Eye (tissue), 1 donor: ENCODE measurements around the gene BCL7A.
A peak's percentile ranks its signal among the peaks of the same experiment; 100 is the strongest.
"Not testable (repeated sequence)": the region's sequence is repeated elsewhere in the genome, so short reads cannot be mapped to it uniquely, and the experiment has no call there.

ENCODE experiments used
- DNase-seq: peaks from one replicate; pipeline ENCODE4 v3.0.0-alpha.2; 2015

The BCL7A gene

DNA sequence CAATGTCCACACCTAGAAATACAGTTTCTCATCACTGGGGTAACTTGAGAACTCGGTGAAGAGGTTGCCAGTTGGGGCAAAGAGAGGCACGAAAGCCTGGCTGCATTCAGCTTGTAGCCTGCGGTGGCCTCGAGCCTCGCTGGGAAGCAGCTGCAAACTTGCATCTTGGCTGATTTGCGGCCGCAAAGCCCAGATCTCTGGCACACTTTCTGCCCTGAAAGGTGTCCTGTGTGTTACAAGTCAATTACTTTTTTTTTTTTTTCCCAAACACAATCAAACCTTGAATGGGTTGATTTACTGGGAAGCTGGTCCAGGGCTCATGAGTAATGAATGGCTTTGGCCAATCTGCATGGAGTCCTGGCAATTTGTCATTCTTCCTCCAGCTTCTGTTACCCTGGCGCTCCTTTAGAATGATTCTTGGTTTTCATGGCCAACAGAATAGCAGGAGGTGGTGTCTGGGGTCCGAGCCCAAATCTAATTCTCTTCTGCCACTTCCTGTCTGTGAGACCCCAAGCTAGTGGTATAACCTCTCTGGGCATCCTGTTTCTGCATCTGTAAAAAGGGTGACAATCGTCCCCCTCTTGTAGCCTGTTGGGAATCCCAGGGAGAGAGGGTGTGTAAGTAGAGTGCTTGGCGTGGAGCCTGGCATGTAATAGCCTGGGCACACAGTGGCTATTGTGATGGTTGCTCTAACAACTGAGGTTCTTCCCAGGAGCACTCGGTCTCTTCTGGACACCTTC lies 6.7 kb downstream of the BCL7A start:
- no peak for DNase-seq

DNA sequence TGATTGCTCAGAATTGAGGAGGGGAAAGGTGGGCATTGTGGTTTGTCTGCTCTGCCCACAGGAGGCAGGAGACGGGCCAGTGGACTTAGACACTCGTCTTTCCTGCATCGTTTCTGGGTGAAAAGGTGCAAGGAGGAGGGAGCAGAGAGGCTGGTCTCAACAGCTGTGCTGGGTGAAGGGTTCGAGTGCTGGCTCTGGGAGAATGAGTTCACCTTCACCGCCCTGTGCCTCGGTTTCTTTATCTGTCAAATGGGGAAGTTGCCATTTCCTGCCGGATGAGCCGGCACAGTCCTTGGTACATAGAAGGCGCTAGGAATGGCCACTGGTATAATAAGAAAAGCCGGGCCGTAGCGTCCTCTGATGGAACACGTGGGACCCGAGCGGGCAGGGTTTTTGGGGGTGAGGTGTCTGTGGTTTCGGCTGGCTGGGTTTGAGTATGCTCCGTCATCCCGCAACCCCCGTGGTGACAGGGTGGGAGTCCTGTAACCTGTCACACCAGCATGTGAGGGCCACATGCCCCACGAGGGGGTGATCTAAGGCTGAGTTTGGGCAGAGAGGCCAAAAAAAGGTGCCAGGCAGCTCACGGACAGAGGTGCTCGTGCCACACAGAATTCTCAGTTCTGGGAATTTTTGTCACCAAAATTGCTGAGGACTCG lies 7.3 kb downstream of the BCL7A start:
- no peak for DNase-seq

- DNase-seq = no peak
Observed at GRCh38 chr12:122029620-122030423, 8.1 kb downstream of the BCL7A start.

DNA sequence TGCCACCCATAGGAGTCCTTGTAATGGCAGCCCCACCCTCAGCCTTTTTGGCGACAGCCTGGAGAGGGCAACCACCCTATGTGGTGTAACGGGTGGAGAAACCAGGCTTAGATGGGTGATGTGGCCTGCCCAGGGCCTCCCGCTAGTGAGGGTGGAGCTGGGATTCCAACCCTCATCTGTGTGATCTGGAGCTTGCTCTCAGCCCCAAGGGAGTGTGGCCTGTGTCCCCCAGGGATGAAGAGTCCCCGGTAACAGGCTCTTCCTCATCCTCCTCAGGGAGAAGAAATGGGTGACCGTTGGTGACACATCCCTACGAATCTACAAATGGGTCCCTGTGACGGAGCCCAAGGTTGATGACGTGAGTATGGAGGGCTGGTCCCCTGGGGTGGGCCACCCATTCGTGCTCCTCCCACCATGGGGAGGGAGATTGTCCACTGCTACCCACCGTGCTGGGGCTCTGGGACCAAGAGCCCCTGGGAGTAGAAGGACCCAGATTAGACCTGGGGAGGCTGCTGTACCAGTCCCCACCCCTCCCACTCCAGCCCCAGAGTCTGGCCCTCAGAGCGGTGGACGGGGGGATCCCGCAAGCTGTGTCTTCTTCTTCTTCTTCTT lies 8.8 kb downstream of the BCL7A start:
- DNase-seq = no peak

- DNase-seq = peak; percentile 62
Observed at GRCh38 chr12:122031342-122032216, 9.9 kb downstream of the BCL7A start.

DNA sequence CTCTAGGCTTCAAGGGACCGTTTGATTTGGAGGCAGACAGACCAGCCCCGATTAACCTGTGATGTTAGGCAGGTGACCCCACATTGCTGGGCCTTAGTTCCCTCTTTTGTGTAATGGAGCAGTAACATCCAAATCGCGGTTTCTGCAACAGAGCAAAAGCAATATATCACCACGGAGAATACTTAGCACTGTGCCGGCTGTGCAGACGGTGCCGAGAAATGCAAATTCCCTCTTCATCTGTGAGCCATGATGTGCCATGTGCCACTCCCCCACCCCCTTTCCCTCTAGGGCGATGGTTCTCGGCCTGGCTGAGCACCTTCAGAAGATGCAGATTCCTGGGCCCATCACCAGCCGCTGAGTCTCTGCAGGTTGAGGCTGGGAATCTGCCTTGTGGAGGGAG lies 10.9 kb downstream of the BCL7A start:
- no peak for DNase-seq

- DNase-seq = no peak
Observed at GRCh38 chr12:122035292-122035691, 13.6 kb downstream of the BCL7A start.

GRCh38 chr12:122036153-122036552 lies 14.5 kb downstream of the BCL7A start:
- DNase-seq = no peak

GRCh38 chr12:122040579-122041386 lies 19.1 kb downstream of the BCL7A start:
- no peak for DNase-seq

GRCh38 chr12:122041458-122041857 lies 19.8 kb downstream of the BCL7A start:
- DNase-seq = not testable (repeated sequence)

GRCh38 chr12:122042910-122043309 lies 21.2 kb downstream of the BCL7A start:
- no peak for DNase-seq

GRCh38 chr12:122043476-122043875 lies 21.8 kb downstream of the BCL7A start:
- no peak for DNase-seq

- no peak for DNase-seq
Observed at GRCh38 chr12:122045262-122045661, 23.6 kb downstream of the BCL7A start.

DNA sequence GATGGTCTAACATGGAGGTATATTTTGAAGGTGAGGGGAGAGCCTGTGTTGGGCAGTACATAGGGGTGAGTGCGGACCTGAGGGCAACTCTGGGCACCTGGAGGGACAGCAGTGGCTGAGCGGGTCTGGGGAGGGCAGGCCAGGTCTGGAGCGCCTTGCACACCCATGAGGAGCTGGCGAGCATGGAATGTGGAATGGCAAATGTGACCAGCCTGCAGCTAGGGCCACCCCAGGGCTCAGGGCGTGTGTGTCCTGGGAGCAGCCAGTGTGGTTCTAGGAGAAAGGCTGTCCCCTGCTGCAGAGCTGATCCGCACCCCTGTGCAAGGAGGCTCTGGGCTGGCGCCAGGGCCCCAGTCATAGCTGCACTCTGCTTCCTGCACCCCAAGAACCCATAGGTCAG lies 24.5 kb downstream of the BCL7A start:
- DNase-seq = no peak

GRCh38 chr12:122048151-122048550 lies 26.5 kb downstream of the BCL7A start:
- DNase-seq = no peak

DNA sequence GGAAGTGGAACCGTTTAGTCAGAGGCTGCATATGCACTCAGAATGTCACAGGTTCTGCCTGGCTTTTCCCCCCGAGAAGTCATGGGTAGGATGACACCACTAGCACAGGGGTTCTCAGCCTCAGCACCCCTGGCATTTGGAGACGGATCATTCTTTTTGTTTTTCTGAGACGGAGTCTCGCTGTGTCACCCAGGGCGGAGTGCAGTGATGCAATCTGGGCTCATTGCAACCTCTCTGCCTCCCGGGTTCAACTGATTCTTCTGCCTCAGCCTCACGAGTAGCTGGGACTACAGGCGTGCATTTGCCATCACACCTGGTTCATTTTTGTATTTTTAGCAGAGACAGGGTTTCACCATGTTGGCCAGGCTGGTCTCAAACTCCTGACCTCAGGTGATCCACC lies 28.1 kb downstream of the BCL7A start:
- no peak for DNase-seq

GRCh38 chr12:122050706-122051105 lies 29.0 kb downstream of the BCL7A start:
- no peak for DNase-seq

DNA sequence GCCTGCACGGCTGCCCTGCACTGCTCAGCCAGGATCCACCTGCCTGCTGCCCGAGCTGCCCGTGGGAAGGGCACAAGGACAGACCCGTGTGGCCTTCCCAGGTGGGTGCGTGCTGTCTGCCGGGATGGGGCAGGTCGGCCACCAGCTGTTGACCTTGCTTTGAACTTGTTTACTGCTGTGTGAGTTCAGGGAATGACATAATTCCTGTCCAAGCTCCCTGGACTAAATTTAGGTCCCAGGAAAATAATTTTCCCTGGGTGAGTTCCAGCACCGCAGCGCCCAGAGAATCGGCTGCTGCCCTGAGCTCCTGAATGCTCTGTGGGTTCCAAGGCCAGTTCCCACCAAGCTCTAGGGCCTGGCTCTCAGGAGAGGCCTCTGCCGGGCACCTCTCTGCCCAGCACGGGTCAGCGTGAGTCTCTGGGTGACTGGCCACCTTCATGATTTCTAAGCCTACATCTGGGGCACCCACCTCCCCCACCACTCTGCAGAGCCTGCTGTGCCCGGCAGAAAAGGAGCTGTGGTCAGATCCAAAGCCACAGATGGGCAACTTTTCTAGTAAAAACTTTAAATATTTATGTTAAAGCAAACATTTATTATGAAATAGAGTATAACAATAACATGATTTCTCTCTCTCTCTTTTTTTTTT lies 29.7 kb downstream of the BCL7A start:
- no peak for DNase-seq

DNA sequence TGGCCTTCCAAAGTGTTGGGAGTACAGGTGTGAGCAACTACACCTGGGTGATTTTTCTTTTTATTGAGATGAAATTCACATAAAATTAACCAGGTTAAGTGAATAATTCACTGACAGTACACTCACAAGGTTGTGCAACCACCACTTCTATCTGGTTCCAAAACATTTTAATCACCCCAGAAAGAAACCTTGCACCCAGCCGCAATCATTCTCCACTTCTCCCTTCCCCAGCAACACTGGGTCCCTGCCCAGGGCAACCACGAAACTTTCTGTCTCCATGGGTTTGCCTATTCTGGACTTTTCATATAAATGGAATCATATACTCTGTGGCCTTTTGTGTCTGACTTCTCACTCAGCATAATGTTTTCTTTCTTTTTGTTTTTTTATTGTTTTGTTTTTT lies 30.6 kb downstream of the BCL7A start:
- DNase-seq = no peak

- no peak for DNase-seq
Observed at GRCh38 chr12:122054842-122055520, 33.3 kb downstream of the BCL7A start.
